Endometrium (tissue), 2 donors: ENCODE results near the gene INO80D.
"Not testable (repeated sequence)": the region's sequence is repeated elsewhere in the genome, so short reads cannot be mapped to it uniquely, and the experiment has no call there.

Source experiments
- FAIRE-seq: peaks from 2 replicates; lab custom pipeline; 2012; peaks lifted over from hg19 to GRCh38; lab: Jason Lieb, UNC
- donor health status: control.
- donor health status: control.

The INO80D gene

GRCh38 chr2:206085742-206086445 lies at the start of gene INO80D:
INO80D (minus strand) TSS chr2:206086174; CDS start chr2:206063016, 23,158 bp downstream.
- no peak for FAIRE-seq

- no peak for FAIRE-seq
Measured at GRCh38 chr2:206127656-206128055, 41.7 kb upstream of the INO80D start.

GRCh38 chr2:206125901-206126300 lies 39.9 kb upstream of the INO80D start:
- peak; percentile 64 for FAIRE-seq

- not testable (repeated sequence) for FAIRE-seq
Measured at GRCh38 chr2:206122569-206122968, 36.6 kb upstream of the INO80D start.

- no peak for FAIRE-seq
Measured at GRCh38 chr2:206116278-206116677, 30.3 kb upstream of the INO80D start.

GRCh38 chr2:206115026-206115578 lies 29.1 kb upstream of the INO80D start:
- no peak for FAIRE-seq

GRCh38 chr2:206112846-206113547 lies 27.0 kb upstream of the INO80D start:
- no peak for FAIRE-seq

GRCh38 chr2:206112108-206112507 lies 26.1 kb upstream of the INO80D start:
- FAIRE-seq: no peak

GRCh38 chr2:206108713-206109112 lies 22.7 kb upstream of the INO80D start:
- no peak for FAIRE-seq

- FAIRE-seq: no peak
Measured at GRCh38 chr2:206105541-206105940, 19.6 kb upstream of the INO80D start.

GRCh38 chr2:206105038-206105437 lies 19.1 kb upstream of the INO80D start:
- no peak for FAIRE-seq

GRCh38 chr2:206098872-206099271 lies 12.9 kb upstream of the INO80D start:
- not testable (repeated sequence) for FAIRE-seq

GRCh38 chr2:206098471-206098870 lies 12.5 kb upstream of the INO80D start:
- no peak for FAIRE-seq

GRCh38 chr2:206096876-206097275 lies 10.9 kb upstream of the INO80D start:
- no peak for FAIRE-seq

- FAIRE-seq: no peak
Measured at GRCh38 chr2:206095536-206096332, 9.8 kb upstream of the INO80D start.

GRCh38 chr2:206092297-206092696 lies 6.3 kb upstream of the INO80D start:
- no peak for FAIRE-seq

- no peak for FAIRE-seq
Measured at GRCh38 chr2:206088248-206088647, 2.3 kb upstream of the INO80D start.

GRCh38 chr2:206086716-206087350 lies 859 bp upstream of the INO80D start:
- no peak for FAIRE-seq

GRCh38 chr2:206084870-206085741 lies 868 bp downstream of the INO80D start:
- no peak for FAIRE-seq

GRCh38 chr2:206084439-206084869 lies 1.5 kb downstream of the INO80D start:
- peak; percentile 68 for FAIRE-seq
